Spleen (tissue), 7 donors: ENCODE results near the gene GBP2.

Experiments
- CTCF ChIP-seq, 11 experiments: fragments of 200-600 bp in 7 of 11; fragments of 450-650 bp in 4 of 11; sonication (generic) in 4 of 11; IDR thresholded peaks in 8 of 11; conservative IDR thresholded peaks in 3 of 11; 1 replicate in 7 of 11; 2 replicates in 4 of 11; pipeline versions ENCODE4 v1.4.0 to v1.8.0; 2016 to 2021; ENCODE audit warnings: antibody characterized with exemption in 11 of 11, inconsistent platforms in 4 of 11, mild to moderate bottlenecking in 1 of 11
- POLR2AphosphoS5 ChIP-seq, 3 donors: sonication (generic); formaldehyde crosslinking; IDR thresholded peaks; one replicate each; pipeline ENCODE4 v1.5.1; 2017; ENCODE audit warnings: antibody characterized with exemption in 3 of 3
- donor health status: DM: no; HTN: no; CAD: no; lungs with moderate emphysema.
- donor health status: DM: no; HTN: no; CAD: no.
- donor health status: DM: no; HTN: no; CAD: no.

GRCh38 chr1:89104687-89105086 lies 21.2 kb downstream of the GBP2 start:
- no peak for TF ChIP-seq CTCF (IDR thresholded peaks at IDR 0.05 in 8 of 11, conservative IDR thresholded peaks at IDR 0.05 in 3 of 11)
- peak in 1 of 3 donors; percentile 50 for TF ChIP-seq POLR2AphosphoS5 (IDR thresholded peaks at IDR 0.05)
